ENCODE measurements around the gene UBXN4. TPM values are rescaled to one million over a fixed set of nuclear protein-coding genes. Genes with fewer than 3 reads are reported as not detected.
A peak's percentile ranks its signal among the peaks of the same experiment; 100 is the strongest.
"Not testable (repeated sequence)": the region's sequence is repeated elsewhere in the genome, so short reads cannot be mapped to it uniquely, and the experiment has no call there.

Gene UBXN4, protein sequence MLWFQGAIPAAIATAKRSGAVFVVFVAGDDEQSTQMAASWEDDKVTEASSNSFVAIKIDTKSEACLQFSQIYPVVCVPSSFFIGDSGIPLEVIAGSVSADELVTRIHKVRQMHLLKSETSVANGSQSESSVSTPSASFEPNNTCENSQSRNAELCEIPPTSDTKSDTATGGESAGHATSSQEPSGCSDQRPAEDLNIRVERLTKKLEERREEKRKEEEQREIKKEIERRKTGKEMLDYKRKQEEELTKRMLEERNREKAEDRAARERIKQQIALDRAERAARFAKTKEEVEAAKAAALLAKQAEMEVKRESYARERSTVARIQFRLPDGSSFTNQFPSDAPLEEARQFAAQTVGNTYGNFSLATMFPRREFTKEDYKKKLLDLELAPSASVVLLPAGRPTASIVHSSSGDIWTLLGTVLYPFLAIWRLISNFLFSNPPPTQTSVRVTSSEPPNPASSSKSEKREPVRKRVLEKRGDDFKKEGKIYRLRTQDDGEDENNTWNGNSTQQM
- polyA plus RNA-seq (2013): 111 TPM

DNA sequence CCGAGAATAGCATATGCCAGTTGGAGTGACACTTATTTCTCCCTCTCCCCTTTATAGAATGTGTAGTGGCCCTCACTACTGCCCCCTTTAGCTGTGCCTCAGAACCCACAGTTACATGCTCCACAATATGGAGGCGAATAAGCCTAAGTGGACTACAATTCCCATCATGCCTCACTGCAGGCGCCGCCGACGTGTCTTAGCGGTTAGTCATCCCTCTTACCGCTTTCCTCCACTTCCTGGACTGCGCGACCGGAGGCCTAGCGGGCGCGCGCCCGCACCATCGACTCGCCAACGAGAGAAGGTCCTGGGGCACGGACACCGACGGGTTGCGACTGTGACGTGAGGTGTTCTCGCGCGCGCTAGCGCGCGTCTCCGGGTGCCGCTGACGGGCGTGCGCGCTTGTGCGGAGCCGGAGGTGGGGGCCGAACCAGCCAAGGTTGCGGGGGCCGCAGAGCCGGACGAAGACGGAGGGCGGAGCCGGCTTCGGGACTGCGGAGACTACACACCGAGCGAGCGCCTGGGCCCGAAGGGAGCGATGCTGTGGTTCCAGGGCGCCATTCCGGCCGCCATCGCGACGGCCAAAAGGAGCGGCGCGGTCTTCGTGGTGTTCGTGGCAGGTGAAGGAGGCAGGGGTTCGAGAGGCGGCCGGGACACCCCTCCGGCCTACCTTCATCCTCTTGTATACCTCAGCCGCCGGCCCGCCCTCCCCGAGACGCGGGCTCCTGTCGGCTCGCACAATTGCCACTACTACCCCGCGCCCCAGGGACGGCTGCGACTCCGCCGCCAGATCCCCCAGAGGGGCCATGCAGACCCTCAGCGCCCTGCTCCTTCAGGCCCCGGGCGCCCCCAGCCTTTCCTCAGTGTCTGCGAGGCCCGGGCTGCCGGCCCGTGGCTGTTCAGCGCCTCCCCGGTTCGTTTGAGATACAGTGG lies at the start of gene UBXN4:
Gene UBXN4 (plus strand): TSS at position 461 of the 930 bp plus-strand sequence. CDS start 75 bp downstream, at position 536.
- no peaks in the 10 kb centered on the region for H3K9me3 ChIP-seq (ENCODE audit: control extremely low read depth in 1 of 5, control insufficient read depth in 4 of 5, insufficient read depth in 2 of 5, low read depth in 1 of 5, low read length in 4 of 5)
- WGBS (ENCODE audit: insufficient coverage): under 1% methylated on average over 71 of the region's 93 CpGs
- peak within 1 kb of the TSS; percentile 94 to 98 for H3K27ac ChIP-seq (ENCODE audit: insufficient read depth in 1 of 2, low read depth in 1 of 2, low read length in 2 of 2, poor library complexity in 1 of 2, severe bottlenecking in 2 of 2)
- DNase-seq: peak; percentile 98 to 100 (median 99)
- ChIA-PET POLR2A (interaction anchor here (0.6 kb wide), 1 partner anchor 12 kb away, joined by 3 read pairs; no protein-coding TSS in a partner anchor), CTCF (interaction anchor here (0.8 to 1.4 kb wide), 4 partner anchors 9 to 209 kb away, joined by 3 to 5 read pairs (median 4); no protein-coding TSS in a partner anchor)
- peaks cover 0 to 17% (median 0%) of the 10 kb centered on the region in 4 experiments for H3K36me3 ChIP-seq (ENCODE audit: control insufficient read depth in 4 of 4, insufficient read depth in 4 of 4, low read length in 3 of 4)
- H3K27me3 ChIP-seq (replicated peaks in 2 of 5; ENCODE audit: control insufficient read depth in 4 of 5, insufficient read depth in 5 of 5, low read length in 4 of 5): no peaks in the 10 kb centered on the region
- peak within 1 kb of the TSS; percentile 75 to 99 (median 92) for H3K4me3 ChIP-seq (ENCODE audit: control insufficient read depth in 1 of 7, extremely low read depth in 1 of 7, insufficient read depth in 4 of 7, low read depth in 2 of 7, low read length in 6 of 7)
- H3K4me1 ChIP-seq (ENCODE audit: control extremely low read depth in 1 of 4, control insufficient read depth in 4 of 4, insufficient read depth in 4 of 4, low read length in 3 of 4): peaks cover 6 to 19% (median 18%) of the 10 kb centered on the region in 4 experiments

DNA sequence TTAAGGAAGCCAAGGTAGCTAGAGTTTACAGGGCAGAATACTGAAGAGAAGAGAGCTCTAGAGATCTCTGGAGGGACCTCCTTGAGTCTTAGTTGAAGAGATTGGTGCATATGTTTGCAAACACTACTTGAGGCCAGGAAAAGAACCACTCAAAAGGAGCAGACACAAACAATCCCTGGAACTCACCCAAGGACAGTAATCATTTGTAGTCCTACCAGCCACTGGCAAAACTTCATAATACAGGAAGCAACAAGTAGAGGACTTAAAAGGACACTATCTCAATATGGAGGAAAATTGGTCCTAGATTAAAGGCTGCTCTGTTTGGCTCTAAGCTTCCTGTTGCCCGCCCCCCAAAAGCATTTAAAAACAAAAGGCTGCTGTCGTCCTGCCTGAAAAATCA lies 46.9 kb upstream of the UBXN4 start:
- ChIA-PET CTCF (interaction anchor here (0.8 to 1.6 kb wide), 2 partner anchors 15 to 706 kb away, joined by 3 to 8 read pairs; no protein-coding TSS in a partner anchor), POLR2A (interaction anchor here (0.6 kb wide), 1 partner anchor 676 kb away, joined by 3 read pairs; no protein-coding TSS in a partner anchor)
- no peak overlapping the region for H3K27ac ChIP-seq (ENCODE audit: insufficient read depth in 1 of 2, low read depth in 1 of 2, low read length in 2 of 2, poor library complexity in 1 of 2, severe bottlenecking in 2 of 2)
- no peaks in the 10 kb centered on the region for H3K27me3 ChIP-seq (replicated peaks in 2 of 5; ENCODE audit: control insufficient read depth in 4 of 5, insufficient read depth in 5 of 5, low read length in 4 of 5)
- no peak for DNase-seq
- no CpG with 5 or more reads among the region's 2 CpGs for WGBS (ENCODE audit: insufficient coverage)
- H3K9me3 ChIP-seq (ENCODE audit: control extremely low read depth in 1 of 5, control insufficient read depth in 4 of 5, insufficient read depth in 2 of 5, low read depth in 1 of 5, low read length in 4 of 5): no peaks in the 10 kb centered on the region
- H3K36me3 ChIP-seq (ENCODE audit: control insufficient read depth in 4 of 4, insufficient read depth in 4 of 4, low read length in 3 of 4): peaks cover 0 to 6% (median 3%) of the 10 kb centered on the region in 4 experiments
- H3K4me1 ChIP-seq (ENCODE audit: control extremely low read depth in 1 of 4, control insufficient read depth in 4 of 4, insufficient read depth in 4 of 4, low read length in 3 of 4): no peaks in the 10 kb centered on the region
- H3K4me3 ChIP-seq (ENCODE audit: control insufficient read depth in 1 of 7, extremely low read depth in 1 of 7, insufficient read depth in 4 of 7, low read depth in 2 of 7, low read length in 6 of 7): no peak overlapping the region

DNA sequence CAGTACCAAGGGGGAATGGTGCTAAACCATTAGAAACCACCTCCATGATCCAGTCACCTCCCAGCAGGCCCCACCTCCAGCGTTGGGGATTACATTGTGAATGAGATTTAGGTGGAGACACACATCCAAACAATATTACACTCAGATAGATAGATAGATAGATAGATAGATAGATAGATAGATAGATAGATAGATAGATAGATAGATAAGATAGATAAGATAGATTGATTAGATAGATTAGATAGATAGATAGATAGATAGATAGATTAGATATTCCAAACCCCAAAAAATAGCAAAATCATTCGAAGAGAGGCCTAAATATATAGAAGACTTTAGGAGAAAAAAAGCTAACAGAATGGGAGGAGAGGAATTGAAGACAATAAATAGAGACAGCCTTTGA lies 42.8 kb upstream of the UBXN4 start:
- Histone ChIP-seq H3K27me3 (replicated peaks in 2 of 5; ENCODE audit: control insufficient read depth in 4 of 5, insufficient read depth in 5 of 5, low read length in 4 of 5) (no peaks in the 10 kb centered on the region), H3K4me1 (ENCODE audit: control extremely low read depth in 1 of 4, control insufficient read depth in 4 of 4, insufficient read depth in 4 of 4, low read length in 3 of 4) (no peaks in the 10 kb centered on the region), H3K4me3 (ENCODE audit: control insufficient read depth in 1 of 7, extremely low read depth in 1 of 7, insufficient read depth in 4 of 7, low read depth in 2 of 7, low read length in 6 of 7) (no peak overlapping the region), H3K9me3 (ENCODE audit: control extremely low read depth in 1 of 5, control insufficient read depth in 4 of 5, insufficient read depth in 2 of 5, low read depth in 1 of 5, low read length in 4 of 5) (no peaks in the 10 kb centered on the region), H3K27ac (ENCODE audit: insufficient read depth in 1 of 2, low read depth in 1 of 2, low read length in 2 of 2, poor library complexity in 1 of 2, severe bottlenecking in 2 of 2) (no peak overlapping the region), H3K36me3 (ENCODE audit: control insufficient read depth in 4 of 4, insufficient read depth in 4 of 4, low read length in 3 of 4) (peaks cover 0 to 12% (median 6%) of the 10 kb centered on the region in 4 experiments)
- no peak for DNase-seq
- POLR2A ChIA-PET: no interaction called here
- WGBS (ENCODE audit: insufficient coverage): no CpG with 5 or more reads among the region's 2 CpGs
- CTCF ChIA-PET: interaction anchor here (1.2 kb wide), 1 partner anchor 11 kb away, joined by 6 read pairs; no protein-coding TSS in a partner anchor

DNA sequence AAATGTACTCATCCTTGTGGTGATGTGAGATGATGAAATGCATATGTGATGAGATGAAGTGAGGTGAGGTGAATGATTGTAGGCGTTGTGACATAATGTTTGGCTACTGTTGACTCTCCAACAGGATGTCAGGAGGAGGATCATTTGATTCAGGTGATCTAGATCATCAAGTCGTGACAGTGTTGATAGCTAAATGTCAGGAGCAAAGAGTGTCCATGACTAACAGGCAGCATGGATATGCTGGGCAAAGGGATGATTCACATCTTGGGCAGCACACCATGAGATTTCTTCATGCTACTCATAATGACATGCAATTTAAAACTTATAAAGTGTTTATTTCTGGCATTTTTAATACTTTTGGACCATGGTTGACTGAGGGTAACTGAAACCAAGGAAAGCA lies 40.2 kb upstream of the UBXN4 start:
- ChIA-PET CTCF (interaction anchor here (0.8 kb wide), 1 partner anchor 697 kb away, joined by 3 read pairs; no protein-coding TSS in a partner anchor), POLR2A (no interaction called here)
- Histone ChIP-seq H3K9me3 (ENCODE audit: control extremely low read depth in 1 of 5, control insufficient read depth in 4 of 5, insufficient read depth in 2 of 5, low read depth in 1 of 5, low read length in 4 of 5) (no peaks in the 10 kb centered on the region), H3K27ac (ENCODE audit: insufficient read depth in 1 of 2, low read depth in 1 of 2, low read length in 2 of 2, poor library complexity in 1 of 2, severe bottlenecking in 2 of 2) (no peak overlapping the region), H3K36me3 (ENCODE audit: control insufficient read depth in 4 of 4, insufficient read depth in 4 of 4, low read length in 3 of 4) (peaks cover 0 to 5% (median 3%) of the 10 kb centered on the region in 4 experiments), H3K4me3 (ENCODE audit: control insufficient read depth in 1 of 7, extremely low read depth in 1 of 7, insufficient read depth in 4 of 7, low read depth in 2 of 7, low read length in 6 of 7) (no peak overlapping the region), H3K4me1 (ENCODE audit: control extremely low read depth in 1 of 4, control insufficient read depth in 4 of 4, insufficient read depth in 4 of 4, low read length in 3 of 4) (no peaks in the 10 kb centered on the region), H3K27me3 (replicated peaks in 2 of 5; ENCODE audit: control insufficient read depth in 4 of 5, insufficient read depth in 5 of 5, low read length in 4 of 5) (no peaks in the 10 kb centered on the region)
- 90% methylated on average over 2 of the region's 2 CpGs for WGBS (ENCODE audit: insufficient coverage)
- no peak for DNase-seq

DNA sequence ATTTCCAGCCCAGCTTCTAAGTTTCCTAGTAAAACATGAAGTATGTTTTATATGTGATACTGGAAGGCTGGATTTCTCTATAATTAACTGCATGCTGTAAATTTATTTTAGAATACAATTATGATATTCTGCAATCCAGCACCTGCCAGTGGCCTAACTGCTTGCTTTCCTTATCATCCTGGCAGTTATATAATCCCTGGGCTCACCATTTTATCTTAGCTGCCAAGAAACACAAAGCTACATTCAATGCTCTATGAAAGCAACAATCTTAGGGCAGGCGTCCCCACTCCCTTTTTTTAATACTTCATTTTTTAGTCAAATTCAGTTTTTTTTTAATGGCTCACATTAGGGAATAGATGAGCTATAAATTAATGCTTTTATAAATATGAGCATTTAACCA lies 38.4 kb upstream of the UBXN4 start:
- no peaks in the 10 kb centered on the region for H3K9me3 ChIP-seq (ENCODE audit: control extremely low read depth in 1 of 5, control insufficient read depth in 4 of 5, insufficient read depth in 2 of 5, low read depth in 1 of 5, low read length in 4 of 5)
- H3K4me3 ChIP-seq (ENCODE audit: control insufficient read depth in 1 of 7, extremely low read depth in 1 of 7, insufficient read depth in 4 of 7, low read depth in 2 of 7, low read length in 6 of 7): no peak overlapping the region
- H3K27ac ChIP-seq (ENCODE audit: insufficient read depth in 1 of 2, low read depth in 1 of 2, low read length in 2 of 2, poor library complexity in 1 of 2, severe bottlenecking in 2 of 2): no peak overlapping the region
- CTCF ChIA-PET: no interaction called here
- DNase-seq: no peak
- H3K27me3 ChIP-seq (replicated peaks in 2 of 5; ENCODE audit: control insufficient read depth in 4 of 5, insufficient read depth in 5 of 5, low read length in 4 of 5): no peaks in the 10 kb centered on the region
- no peaks in the 10 kb centered on the region for H3K4me1 ChIP-seq (ENCODE audit: control extremely low read depth in 1 of 4, control insufficient read depth in 4 of 4, insufficient read depth in 4 of 4, low read length in 3 of 4)
- WGBS (ENCODE audit: insufficient coverage): no CpG with 5 or more reads among the region's 1 CpG
- peaks cover 0 to 5% (median 3%) of the 10 kb centered on the region in 4 experiments for H3K36me3 ChIP-seq (ENCODE audit: control insufficient read depth in 4 of 4, insufficient read depth in 4 of 4, low read length in 3 of 4)
- POLR2A ChIA-PET: no interaction called here

DNA sequence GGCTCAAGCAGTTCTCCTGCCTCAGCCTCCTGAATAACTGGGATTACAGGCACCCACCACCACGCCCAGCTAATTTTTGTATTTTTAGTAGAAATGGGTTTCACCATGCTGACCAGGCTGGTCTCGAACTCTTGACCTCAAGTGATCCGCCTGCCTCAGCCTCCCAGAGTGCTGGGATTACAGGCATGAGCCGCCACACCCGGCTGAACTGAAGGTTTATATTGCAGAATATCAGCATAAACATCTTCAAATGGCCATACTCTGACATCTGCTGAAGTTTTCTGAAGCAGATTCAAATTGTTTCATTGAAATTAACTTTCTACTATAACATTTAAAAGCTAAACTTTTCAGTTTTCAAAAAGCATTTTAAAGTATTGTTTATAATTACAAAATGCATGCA lies 37.6 kb upstream of the UBXN4 start:
- WGBS (ENCODE audit: insufficient coverage): 93% methylated on average over 3 of the region's 5 CpGs
- H3K36me3 ChIP-seq (ENCODE audit: control insufficient read depth in 4 of 4, insufficient read depth in 4 of 4, low read length in 3 of 4); H3K27me3 ChIP-seq (replicated peaks in 2 of 5; ENCODE audit: control insufficient read depth in 4 of 5, insufficient read depth in 5 of 5, low read length in 4 of 5); H3K4me3 ChIP-seq (ENCODE audit: control insufficient read depth in 1 of 7, extremely low read depth in 1 of 7, insufficient read depth in 4 of 7, low read depth in 2 of 7, low read length in 6 of 7); H3K4me1 ChIP-seq (ENCODE audit: control extremely low read depth in 1 of 4, control insufficient read depth in 4 of 4, insufficient read depth in 4 of 4, low read length in 3 of 4); H3K27ac ChIP-seq (ENCODE audit: insufficient read depth in 1 of 2, low read depth in 1 of 2, low read length in 2 of 2, poor library complexity in 1 of 2, severe bottlenecking in 2 of 2); H3K9me3 ChIP-seq (ENCODE audit: control extremely low read depth in 1 of 5, control insufficient read depth in 4 of 5, insufficient read depth in 2 of 5, low read depth in 1 of 5, low read length in 4 of 5); DNase-seq: not testable (repeated sequence)
- ChIA-PET POLR2A (interaction anchor here (0.6 kb wide), 1 partner anchor 16 kb away, joined by 8 read pairs; no protein-coding TSS in a partner anchor), CTCF (interaction anchor here (0.6 to 1.3 kb wide), 2 partner anchors 699 to 1258 kb away, joined by 3 to 4 read pairs; no protein-coding TSS in a partner anchor)

All from common myeloid progenitor, CD34-positive (primary cell).